WTC11 (cell line): Measurements from ENCODE around the gene ELAPOR1. TPM values are rescaled to one million over a fixed set of nuclear protein-coding genes. Genes with fewer than 3 reads are reported as not detected.

ENCODE experiments used
- ATAC-seq: fragments of 200-7000 bp; cut with Tn5 transposase; 2 replicates; pipeline ENCODE4 v1.10.0; 2021; ENCODE audit warnings: mild to moderate bottlenecking, moderate library complexity
- CTCF ChIA-PET: fragments of 300-600 bp; sonication (Branson Sonifier 250); formaldehyde crosslinking; loops from one replicate; lab custom pipeline; 2021; ENCODE audit warnings: antibody characterized with exemption; lab: Charles Lee
- POLR2A ChIA-PET: fragments of 350-600 bp; sonication (Branson Sonifier 250); formaldehyde crosslinking; loops from one replicate; lab custom pipeline; 2021; ENCODE audit warnings: antibody characterized with exemption; lab: Charles Lee
- DNase-seq: peaks from one replicate; pipeline ENCODE4 v3.0.0; 2021; ENCODE audit warnings: low spot score
- H3K27ac Mint-ChIP-seq: 2 replicates; pipeline ENCODE4 v1.8.0; 2021; ENCODE audit warnings: mixed read lengths
- H3K27me3 Mint-ChIP-seq: 2 replicates; pipeline ENCODE4 v1.8.0; 2021; ENCODE audit warnings: low read depth, mild to moderate bottlenecking, moderate library complexity, mixed read lengths
- H3K36me3 Mint-ChIP-seq: 2 replicates; pipeline ENCODE4 v1.8.0; 2021; ENCODE audit warnings: mixed read lengths
- H3K4me1 Mint-ChIP-seq: 2 replicates; pipeline ENCODE4 v1.8.0; 2022; ENCODE audit warnings: mixed read lengths
- H3K4me3 Mint-ChIP-seq: 2 replicates; pipeline ENCODE4 v1.8.0; 2021; ENCODE audit warnings: mild to moderate bottlenecking, moderate library complexity, mixed read lengths
- H3K9me3 Mint-ChIP-seq: 2 replicates; pipeline ENCODE4 v1.8.0; 2021; ENCODE audit warnings: mixed read lengths
- ATF1 ChIP-seq: sonication (generic); formaldehyde crosslinking; IDR thresholded peaks from 2 replicates; pipeline ENCODE4 v1.8.1; 2023; ENCODE audit warnings: mild to moderate bottlenecking, moderate library complexity, missing genetic modification reagents
- CREM ChIP-seq: sonication (generic); formaldehyde crosslinking; IDR thresholded peaks from 2 replicates; pipeline ENCODE4 v1.8.1; 2022; ENCODE audit warnings: mild to moderate bottlenecking, missing genetic modification reagents, moderate library complexity
- FOXP1 ChIP-seq: sonication (generic); formaldehyde crosslinking; IDR thresholded peaks from 2 replicates; pipeline ENCODE4 v1.8.0; 2022; ENCODE audit warnings: missing genetic modification reagents, mild to moderate bottlenecking, moderate library complexity, borderline replicate concordance
- GABPB1 ChIP-seq: sonication (generic); formaldehyde crosslinking; IDR thresholded peaks from 2 replicates; pipeline ENCODE4 v1.8.1; 2023; ENCODE audit warnings: mild to moderate bottlenecking, missing genetic modification reagents
- GTF2I ChIP-seq: fragments of 250-450 bp; sonication (Bioruptor Pico); conservative IDR thresholded peaks from 2 replicates; pipeline ENCODE4 v1.4.0; 2021; ENCODE audit warnings: mild to moderate bottlenecking
- HMGA2 ChIP-seq: fragments of 250-450 bp; sonication (Bioruptor Pico); IDR thresholded peaks from 2 replicates; pipeline ENCODE4 v1.4.0; 2021; ENCODE audit warnings: mild to moderate bottlenecking, moderate library complexity
- NFE2L1 ChIP-seq: sonication (generic); formaldehyde crosslinking; IDR thresholded peaks from 2 replicates; pipeline ENCODE4 v1.8.1; 2023; ENCODE audit warnings: missing genetic modification reagents
- NFYB ChIP-seq: sonication (generic); formaldehyde crosslinking; conservative IDR thresholded peaks from 2 replicates; pipeline ENCODE4 v1.8.0; 2022; ENCODE audit warnings: low read depth, missing genetic modification reagents
- NR3C1 ChIP-seq: sonication (generic); formaldehyde crosslinking; conservative IDR thresholded peaks from 2 replicates; pipeline ENCODE4 v1.8.1; 2023; ENCODE audit warnings: low read depth, mild to moderate bottlenecking, missing genetic modification reagents
- PRRX2 ChIP-seq: fragments of 250-450 bp; sonication (Bioruptor Pico); IDR thresholded peaks from 2 replicates; pipeline ENCODE4 v1.8.0; 2021; ENCODE audit warnings: mild to moderate bottlenecking
- SMAD4 ChIP-seq: sonication (generic); formaldehyde crosslinking; IDR thresholded peaks from 2 replicates; pipeline ENCODE4 v1.8.0; 2022; ENCODE audit warnings: mild to moderate bottlenecking, missing genetic modification reagents
- SP1 ChIP-seq: sonication (generic); formaldehyde crosslinking; conservative IDR thresholded peaks from 2 replicates; pipeline ENCODE4 v1.8.1; 2022; ENCODE audit warnings: missing genetic modification reagents
- ZBTB21 ChIP-seq: sonication (generic); formaldehyde crosslinking; IDR thresholded peaks from 2 replicates; pipeline ENCODE4 v1.8.1; 2023; ENCODE audit warnings: mild to moderate bottlenecking, missing genetic modification reagents, borderline replicate concordance
- ZNF232 ChIP-seq: sonication (generic); formaldehyde crosslinking; IDR thresholded peaks from 2 replicates; pipeline ENCODE4 v1.8.0; 2022; ENCODE audit warnings: mild to moderate bottlenecking, missing genetic modification reagents
- ZNF423 ChIP-seq: fragments of 250-450 bp; sonication (Bioruptor Pico); IDR thresholded peaks from 2 replicates; pipeline ENCODE4 v2.1.2; 2022; ENCODE audit warnings: mild to moderate bottlenecking, moderate library complexity
- total RNA-seq: library from RNA; stranded (reverse); gene quantifications from 3 replicates; pipeline ENCODE4 v1.2.3, GENCODE V29; 2021
- TF ChIP-seq, protein P1 (sequence below): fragments of 250-450 bp; sonication (Bioruptor Pico); IDR thresholded peaks from 2 replicates; pipeline ENCODE4 v1.9.0; 2021; ENCODE audit warnings: mild to moderate bottlenecking
- TF ChIP-seq, protein P2 (sequence below): fragments of 250-450 bp; sonication (Bioruptor Pico); IDR thresholded peaks from 2 replicates; pipeline ENCODE4 v1.8.0; 2021; ENCODE audit warnings: mild to moderate bottlenecking
- TF ChIP-seq, protein P3 (sequence below): sonication (generic); formaldehyde crosslinking; IDR thresholded peaks from 2 replicates; pipeline ENCODE4 v1.8.0; 2023; ENCODE audit warnings: mild to moderate bottlenecking, missing genetic modification reagents
- TF ChIP-seq, protein P4 (sequence below): sonication (generic); formaldehyde crosslinking; IDR thresholded peaks from 2 replicates; pipeline ENCODE4 v1.8.1; 2023; ENCODE audit warnings: mild to moderate bottlenecking, missing genetic modification reagents, borderline replicate concordance
- TF ChIP-seq, protein P5 (sequence below): sonication (generic); formaldehyde crosslinking; IDR thresholded peaks from 2 replicates; pipeline ENCODE4 v1.8.0; 2022; ENCODE audit warnings: missing genetic modification reagents
- TF ChIP-seq, protein P6 (sequence below): sonication (generic); formaldehyde crosslinking; conservative IDR thresholded peaks from 2 replicates; pipeline ENCODE4 v1.8.1; 2023; ENCODE audit warnings: mild to moderate bottlenecking, low read depth, missing genetic modification reagents, moderate library complexity

ELAPOR1 gene
- total RNA-seq, 1 experiment from 2014 or later: 1.1 TPM

DNA sequence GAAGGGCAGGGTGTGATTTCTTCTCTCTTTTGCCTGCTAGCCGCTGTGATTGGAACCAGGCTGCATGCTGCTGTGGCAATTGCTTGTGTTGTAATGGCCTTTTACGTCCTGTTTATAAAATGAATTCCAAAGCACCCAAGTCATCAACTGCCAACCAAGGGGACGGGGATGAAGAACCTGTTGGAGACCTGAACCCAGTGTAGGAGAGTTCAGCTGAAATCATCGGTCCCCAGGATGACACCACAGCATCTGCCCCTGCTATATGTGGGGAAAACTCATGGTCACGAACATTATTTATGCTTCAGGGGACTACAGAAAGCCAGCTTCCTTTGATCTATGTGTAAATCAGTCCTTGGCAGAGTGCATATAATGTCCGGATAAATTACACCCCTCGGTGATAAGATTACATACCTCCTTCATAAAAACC lies 19.5 kb upstream of the ELAPOR1 start:
- no peak overlapping the region for H3K4me3 Mint-ChIP-seq
- DNase-seq (no peak), ATAC-seq (no peak)
- H3K27me3 Mint-ChIP-seq: no peaks in the 10 kb centered on the region; the same call in 1 of the 2 replicates
- H3K4me1 Mint-ChIP-seq: peaks cover 22% of the 10 kb centered on the region
- peaks cover 14% of the 10 kb centered on the region for H3K36me3 Mint-ChIP-seq
- H3K27ac Mint-ChIP-seq: no peak overlapping the region
- ChIA-PET CTCF (no interaction called here), POLR2A (no interaction called here)
- no peaks in the 10 kb centered on the region for H3K9me3 Mint-ChIP-seq
- TF ChIP-seq ZNF232 (CRISPR knock-in tag) (no peak), SP1 (CRISPR knock-in tag) (no peak), GTF2I (no peak), ZNF423 (CRISPR knock-in tag) (no peak), GABPB1 (CRISPR knock-in tag) (no peak)
- TF ChIP-seq, protein P1, sequence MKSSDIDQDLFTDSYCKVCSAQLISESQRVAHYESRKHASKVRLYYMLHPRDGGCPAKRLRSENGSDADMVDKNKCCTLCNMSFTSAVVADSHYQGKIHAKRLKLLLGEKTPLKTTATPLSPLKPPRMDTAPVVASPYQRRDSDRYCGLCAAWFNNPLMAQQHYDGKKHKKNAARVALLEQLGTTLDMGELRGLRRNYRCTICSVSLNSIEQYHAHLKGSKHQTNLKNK: no peak
- TF ChIP-seq, protein P2, sequence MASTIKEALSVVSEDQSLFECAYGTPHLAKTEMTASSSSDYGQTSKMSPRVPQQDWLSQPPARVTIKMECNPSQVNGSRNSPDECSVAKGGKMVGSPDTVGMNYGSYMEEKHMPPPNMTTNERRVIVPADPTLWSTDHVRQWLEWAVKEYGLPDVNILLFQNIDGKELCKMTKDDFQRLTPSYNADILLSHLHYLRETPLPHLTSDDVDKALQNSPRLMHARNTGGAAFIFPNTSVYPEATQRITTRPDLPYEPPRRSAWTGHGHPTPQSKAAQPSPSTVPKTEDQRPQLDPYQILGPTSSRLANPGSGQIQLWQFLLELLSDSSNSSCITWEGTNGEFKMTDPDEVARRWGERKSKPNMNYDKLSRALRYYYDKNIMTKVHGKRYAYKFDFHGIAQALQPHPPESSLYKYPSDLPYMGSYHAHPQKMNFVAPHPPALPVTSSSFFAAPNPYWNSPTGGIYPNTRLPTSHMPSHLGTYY (CRISPR knock-in tag): no peak
- TF ChIP-seq, protein P3, sequence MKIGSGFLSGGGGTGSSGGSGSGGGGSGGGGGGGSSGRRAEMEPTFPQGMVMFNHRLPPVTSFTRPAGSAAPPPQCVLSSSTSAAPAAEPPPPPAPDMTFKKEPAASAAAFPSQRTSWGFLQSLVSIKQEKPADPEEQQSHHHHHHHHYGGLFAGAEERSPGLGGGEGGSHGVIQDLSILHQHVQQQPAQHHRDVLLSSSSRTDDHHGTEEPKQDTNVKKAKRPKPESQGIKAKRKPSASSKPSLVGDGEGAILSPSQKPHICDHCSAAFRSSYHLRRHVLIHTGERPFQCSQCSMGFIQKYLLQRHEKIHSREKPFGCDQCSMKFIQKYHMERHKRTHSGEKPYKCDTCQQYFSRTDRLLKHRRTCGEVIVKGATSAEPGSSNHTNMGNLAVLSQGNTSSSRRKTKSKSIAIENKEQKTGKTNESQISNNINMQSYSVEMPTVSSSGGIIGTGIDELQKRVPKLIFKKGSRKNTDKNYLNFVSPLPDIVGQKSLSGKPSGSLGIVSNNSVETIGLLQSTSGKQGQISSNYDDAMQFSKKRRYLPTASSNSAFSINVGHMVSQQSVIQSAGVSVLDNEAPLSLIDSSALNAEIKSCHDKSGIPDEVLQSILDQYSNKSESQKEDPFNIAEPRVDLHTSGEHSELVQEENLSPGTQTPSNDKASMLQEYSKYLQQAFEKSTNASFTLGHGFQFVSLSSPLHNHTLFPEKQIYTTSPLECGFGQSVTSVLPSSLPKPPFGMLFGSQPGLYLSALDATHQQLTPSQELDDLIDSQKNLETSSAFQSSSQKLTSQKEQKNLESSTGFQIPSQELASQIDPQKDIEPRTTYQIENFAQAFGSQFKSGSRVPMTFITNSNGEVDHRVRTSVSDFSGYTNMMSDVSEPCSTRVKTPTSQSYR (CRISPR knock-in tag): no peak

DNA sequence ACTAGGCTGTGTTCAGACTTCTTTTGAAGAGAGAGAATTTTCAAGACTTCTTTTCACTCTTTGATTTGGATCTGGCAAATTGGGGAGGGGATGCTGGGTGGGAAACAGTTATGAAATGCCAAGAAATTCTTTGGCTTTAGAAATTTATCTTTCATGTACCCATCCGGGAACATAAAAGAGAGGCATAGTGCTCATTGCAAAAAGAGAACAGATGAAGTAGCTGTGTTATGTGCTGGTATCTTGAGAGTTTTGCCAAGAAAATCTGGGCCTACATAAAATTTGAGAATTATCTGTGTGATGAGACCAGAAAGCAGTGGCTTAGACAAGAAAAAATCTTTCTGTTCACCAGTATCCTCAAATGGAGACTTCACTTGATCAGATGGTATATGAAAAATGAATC lies 19.0 kb upstream of the ELAPOR1 start:
- H3K9me3 Mint-ChIP-seq: no peaks in the 10 kb centered on the region
- ATAC-seq (no peak), DNase-seq (no peak)
- peaks cover 18% of the 10 kb centered on the region for H3K4me1 Mint-ChIP-seq
- H3K27ac Mint-ChIP-seq: no peak overlapping the region
- H3K27me3 Mint-ChIP-seq: no peaks in the 10 kb centered on the region; the same call in 1 of the 2 replicates
- POLR2A ChIA-PET: no interaction called here
- peaks cover 14% of the 10 kb centered on the region for H3K36me3 Mint-ChIP-seq
- H3K4me3 Mint-ChIP-seq: no peak overlapping the region
- CTCF ChIA-PET: no interaction called here
- no peak for TF ChIP-seq ZBTB21 (CRISPR knock-in tag)
- no peak for TF ChIP-seq NFYB (CRISPR knock-in tag)
- no peak for TF ChIP-seq ATF1 (CRISPR knock-in tag)
- TF ChIP-seq, protein P4, sequence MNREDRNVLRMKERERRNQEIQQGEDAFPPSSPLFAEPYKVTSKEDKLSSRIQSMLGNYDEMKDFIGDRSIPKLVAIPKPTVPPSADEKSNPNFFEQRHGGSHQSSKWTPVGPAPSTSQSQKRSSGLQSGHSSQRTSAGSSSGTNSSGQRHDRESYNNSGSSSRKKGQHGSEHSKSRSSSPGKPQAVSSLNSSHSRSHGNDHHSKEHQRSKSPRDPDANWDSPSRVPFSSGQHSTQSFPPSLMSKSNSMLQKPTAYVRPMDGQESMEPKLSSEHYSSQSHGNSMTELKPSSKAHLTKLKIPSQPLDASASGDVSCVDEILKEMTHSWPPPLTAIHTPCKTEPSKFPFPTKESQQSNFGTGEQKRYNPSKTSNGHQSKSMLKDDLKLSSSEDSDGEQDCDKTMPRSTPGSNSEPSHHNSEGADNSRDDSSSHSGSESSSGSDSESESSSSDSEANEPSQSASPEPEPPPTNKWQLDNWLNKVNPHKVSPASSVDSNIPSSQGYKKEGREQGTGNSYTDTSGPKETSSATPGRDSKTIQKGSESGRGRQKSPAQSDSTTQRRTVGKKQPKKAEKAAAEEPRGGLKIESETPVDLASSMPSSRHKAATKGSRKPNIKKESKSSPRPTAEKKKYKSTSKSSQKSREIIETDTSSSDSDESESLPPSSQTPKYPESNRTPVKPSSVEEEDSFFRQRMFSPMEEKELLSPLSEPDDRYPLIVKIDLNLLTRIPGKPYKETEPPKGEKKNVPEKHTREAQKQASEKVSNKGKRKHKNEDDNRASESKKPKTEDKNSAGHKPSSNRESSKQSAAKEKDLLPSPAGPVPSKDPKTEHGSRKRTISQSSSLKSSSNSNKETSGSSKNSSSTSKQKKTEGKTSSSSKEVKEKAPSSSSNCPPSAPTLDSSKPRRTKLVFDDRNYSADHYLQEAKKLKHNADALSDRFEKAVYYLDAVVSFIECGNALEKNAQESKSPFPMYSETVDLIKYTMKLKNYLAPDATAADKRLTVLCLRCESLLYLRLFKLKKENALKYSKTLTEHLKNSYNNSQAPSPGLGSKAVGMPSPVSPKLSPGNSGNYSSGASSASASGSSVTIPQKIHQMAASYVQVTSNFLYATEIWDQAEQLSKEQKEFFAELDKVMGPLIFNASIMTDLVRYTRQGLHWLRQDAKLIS (CRISPR knock-in tag): no peak
- no peak for TF ChIP-seq NR3C1 (CRISPR knock-in tag)
- TF ChIP-seq SMAD4 (CRISPR knock-in tag): no peak
- TF ChIP-seq, protein P1: no peak
- no peak for TF ChIP-seq HMGA2 (CRISPR knock-in tag)
- TF ChIP-seq FOXP1: no peak
- TF ChIP-seq GTF2I: no peak
- TF ChIP-seq, protein P5, sequence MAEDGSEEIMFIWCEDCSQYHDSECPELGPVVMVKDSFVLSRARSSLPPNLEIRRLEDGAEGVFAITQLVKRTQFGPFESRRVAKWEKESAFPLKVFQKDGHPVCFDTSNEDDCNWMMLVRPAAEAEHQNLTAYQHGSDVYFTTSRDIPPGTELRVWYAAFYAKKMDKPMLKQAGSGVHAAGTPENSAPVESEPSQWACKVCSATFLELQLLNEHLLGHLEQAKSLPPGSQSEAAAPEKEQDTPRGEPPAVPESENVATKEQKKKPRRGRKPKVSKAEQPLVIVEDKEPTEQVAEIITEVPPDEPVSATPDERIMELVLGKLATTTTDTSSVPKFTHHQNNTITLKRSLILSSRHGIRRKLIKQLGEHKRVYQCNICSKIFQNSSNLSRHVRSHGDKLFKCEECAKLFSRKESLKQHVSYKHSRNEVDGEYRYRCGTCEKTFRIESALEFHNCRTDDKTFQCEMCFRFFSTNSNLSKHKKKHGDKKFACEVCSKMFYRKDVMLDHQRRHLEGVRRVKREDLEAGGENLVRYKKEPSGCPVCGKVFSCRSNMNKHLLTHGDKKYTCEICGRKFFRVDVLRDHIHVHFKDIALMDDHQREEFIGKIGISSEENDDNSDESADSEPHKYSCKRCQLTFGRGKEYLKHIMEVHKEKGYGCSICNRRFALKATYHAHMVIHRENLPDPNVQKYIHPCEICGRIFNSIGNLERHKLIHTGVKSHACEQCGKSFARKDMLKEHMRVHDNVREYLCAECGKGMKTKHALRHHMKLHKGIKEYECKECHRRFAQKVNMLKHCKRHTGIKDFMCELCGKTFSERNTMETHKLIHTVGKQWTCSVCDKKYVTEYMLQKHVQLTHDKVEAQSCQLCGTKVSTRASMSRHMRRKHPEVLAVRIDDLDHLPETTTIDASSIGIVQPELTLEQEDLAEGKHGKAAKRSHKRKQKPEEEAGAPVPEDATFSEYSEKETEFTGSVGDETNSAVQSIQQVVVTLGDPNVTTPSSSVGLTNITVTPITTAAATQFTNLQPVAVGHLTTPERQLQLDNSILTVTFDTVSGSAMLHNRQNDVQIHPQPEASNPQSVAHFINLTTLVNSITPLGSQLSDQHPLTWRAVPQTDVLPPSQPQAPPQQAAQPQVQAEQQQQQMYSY (CRISPR knock-in tag): no peak
- TF ChIP-seq NFE2L1: no peak
- no peak for TF ChIP-seq CREM
- no peak for TF ChIP-seq PRRX2 (CRISPR knock-in tag)
- TF ChIP-seq, protein P6, sequence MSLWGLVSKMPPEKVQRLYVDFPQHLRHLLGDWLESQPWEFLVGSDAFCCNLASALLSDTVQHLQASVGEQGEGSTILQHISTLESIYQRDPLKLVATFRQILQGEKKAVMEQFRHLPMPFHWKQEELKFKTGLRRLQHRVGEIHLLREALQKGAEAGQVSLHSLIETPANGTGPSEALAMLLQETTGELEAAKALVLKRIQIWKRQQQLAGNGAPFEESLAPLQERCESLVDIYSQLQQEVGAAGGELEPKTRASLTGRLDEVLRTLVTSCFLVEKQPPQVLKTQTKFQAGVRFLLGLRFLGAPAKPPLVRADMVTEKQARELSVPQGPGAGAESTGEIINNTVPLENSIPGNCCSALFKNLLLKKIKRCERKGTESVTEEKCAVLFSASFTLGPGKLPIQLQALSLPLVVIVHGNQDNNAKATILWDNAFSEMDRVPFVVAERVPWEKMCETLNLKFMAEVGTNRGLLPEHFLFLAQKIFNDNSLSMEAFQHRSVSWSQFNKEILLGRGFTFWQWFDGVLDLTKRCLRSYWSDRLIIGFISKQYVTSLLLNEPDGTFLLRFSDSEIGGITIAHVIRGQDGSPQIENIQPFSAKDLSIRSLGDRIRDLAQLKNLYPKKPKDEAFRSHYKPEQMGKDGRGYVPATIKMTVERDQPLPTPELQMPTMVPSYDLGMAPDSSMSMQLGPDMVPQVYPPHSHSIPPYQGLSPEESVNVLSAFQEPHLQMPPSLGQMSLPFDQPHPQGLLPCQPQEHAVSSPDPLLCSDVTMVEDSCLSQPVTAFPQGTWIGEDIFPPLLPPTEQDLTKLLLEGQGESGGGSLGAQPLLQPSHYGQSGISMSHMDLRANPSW: no peak
